GM21423 (cell line): ENCODE results near the gene CRYBA2.

Experiments used
- ATAC-seq: cut with Tn5 transposase; IDR thresholded peaks from one replicate; pipeline ENCODE4 v1.9.1; 2021; ENCODE audit warnings: mild to moderate bottlenecking, moderate library complexity; ENCODE audit not compliant: unreplicated experiment

The CRYBA2 gene

GRCh38 chr2:218983263-218983933 is 9.8 kb downstream of the CRYBA2 start:
- no peak for ATAC-seq

- ATAC-seq: no peak
These were observed 10.5 kb downstream of the CRYBA2 start for GRCh38 chr2:218982586-218983262.

GRCh38 chr2:218981881-218982585 is 11.2 kb downstream of the CRYBA2 start:
- no peak for ATAC-seq

- no peak for ATAC-seq
These were observed 11.8 kb downstream of the CRYBA2 start for GRCh38 chr2:218981390-218981880.

- ATAC-seq: no peak
These were observed 12.4 kb downstream of the CRYBA2 start for GRCh38 chr2:218980735-218981389.

- peak; percentile 91 for ATAC-seq
These were observed 13.1 kb downstream of the CRYBA2 start for GRCh38 chr2:218979846-218980734.

- no peak for ATAC-seq
These were observed 18.0 kb downstream of the CRYBA2 start for GRCh38 chr2:218975060-218975777.

GRCh38 chr2:218970894-218971293 is 22.3 kb downstream of the CRYBA2 start:
- no peak for ATAC-seq

- no peak for ATAC-seq
These were observed 29.0 kb downstream of the CRYBA2 start for GRCh38 chr2:218964041-218964771.

GRCh38 chr2:218963601-218964000 is 29.6 kb downstream of the CRYBA2 start:
- no peak for ATAC-seq

GRCh38 chr2:218962859-218963492 is 30.2 kb downstream of the CRYBA2 start:
- ATAC-seq: no peak

GRCh38 chr2:218961651-218962570 is 31.3 kb downstream of the CRYBA2 start:
- no peak for ATAC-seq

GRCh38 chr2:218961229-218961628 is 32.0 kb downstream of the CRYBA2 start:
- no peak for ATAC-seq

- no peak for ATAC-seq
These were observed 32.7 kb downstream of the CRYBA2 start for GRCh38 chr2:218960309-218961165.

GRCh38 chr2:218959761-218960308 is 33.4 kb downstream of the CRYBA2 start:
- peak; percentile 16 for ATAC-seq

GRCh38 chr2:218959141-218959731 is 34.0 kb downstream of the CRYBA2 start, which contains the start of gene CDK5R2:
CDK5R2 (plus strand) TSS chr2:218959666; CDS start chr2:218959821, 155 bp downstream.
- ATAC-seq: peak; percentile 97
